ENCODE measurements around the gene TACC2.

- no peak for TF ChIP-seq PRMT5 (CRISPR knock-in tag; IDR thresholded peaks at IDR 0.05)
- TF ChIP-seq CEBPZ (IDR thresholded peaks at IDR 0.05; ENCODE audit: borderline replicate concordance, low read depth, low read length), result no peak
- no peak for TF ChIP-seq TBL1XR1 (IDR thresholded peaks at IDR 0.05; ENCODE audit: low read length in 2 of 2)
- no peak for TF ChIP-seq CTCF (IDR thresholded peaks at IDR 0.05 in 2 of 3, conservative IDR thresholded peaks at IDR 0.05 in 1 of 3; ENCODE audit: insufficient read depth in 2 of 3, low read depth in 1 of 3, low read length in 3 of 3)
- TF ChIP-seq ZNF184 (CRISPR knock-in tag; IDR thresholded peaks at IDR 0.05), result no peak
- no peak for TF ChIP-seq ZBTB40 (IDR thresholded peaks at IDR 0.05)
- no peak for TF ChIP-seq ZBTB40 (CRISPR knock-in tag; IDR thresholded peaks at IDR 0.05)
- TF ChIP-seq BRCA1 (IDR thresholded peaks at IDR 0.05), result no peak
- TF ChIP-seq BRCA1 (CRISPR knock-in tag; IDR thresholded peaks at IDR 0.05), result no peak
- no peak for TF ChIP-seq ZNF586 (CRISPR knock-in tag; conservative IDR thresholded peaks at IDR 0.05)
- no peak for TF ChIP-seq ZNF717 (CRISPR knock-in tag; IDR thresholded peaks at IDR 0.05)
- TF ChIP-seq KDM1A (IDR thresholded peaks at IDR 0.05), result no peak
Observed at GRCh38 chr10:122154545-122155366, 165.8 kb downstream of the TACC2 start.
